Inferior parietal cortex (tissue), 1 donor: Measurements from ENCODE around the gene ZFP36L2.

Experiments
- DNase-seq: peaks from one replicate; pipeline ENCODE4 v3.0.0-alpha.2; 2016; ENCODE audit errors: extremely low spot score

ZFP36L2 gene

DNA sequence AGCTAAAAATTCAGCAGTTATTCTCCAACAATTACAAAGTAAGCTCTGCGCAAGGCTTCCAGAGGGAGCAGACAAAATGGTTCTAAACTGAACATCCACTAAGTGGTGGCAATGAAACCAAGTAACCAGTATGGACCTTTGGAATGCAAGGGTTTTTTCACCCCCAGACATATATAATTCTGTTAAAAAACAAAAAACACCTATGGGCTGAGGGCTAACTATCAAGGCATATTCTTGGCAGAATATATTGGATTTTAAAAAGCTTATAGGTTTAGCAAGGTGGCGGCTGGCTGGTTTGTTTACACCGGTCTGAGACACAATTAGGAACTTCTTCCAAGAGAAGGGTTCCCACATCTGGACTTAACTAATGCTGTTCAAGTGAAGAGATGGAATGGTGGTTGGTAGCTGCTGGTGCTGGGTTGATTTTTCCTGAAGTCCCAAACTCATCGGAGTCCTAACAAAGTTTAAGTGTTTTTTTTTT is 2.8 kb downstream of the ZFP36L2 start:
- no peak for DNase-seq

DNA sequence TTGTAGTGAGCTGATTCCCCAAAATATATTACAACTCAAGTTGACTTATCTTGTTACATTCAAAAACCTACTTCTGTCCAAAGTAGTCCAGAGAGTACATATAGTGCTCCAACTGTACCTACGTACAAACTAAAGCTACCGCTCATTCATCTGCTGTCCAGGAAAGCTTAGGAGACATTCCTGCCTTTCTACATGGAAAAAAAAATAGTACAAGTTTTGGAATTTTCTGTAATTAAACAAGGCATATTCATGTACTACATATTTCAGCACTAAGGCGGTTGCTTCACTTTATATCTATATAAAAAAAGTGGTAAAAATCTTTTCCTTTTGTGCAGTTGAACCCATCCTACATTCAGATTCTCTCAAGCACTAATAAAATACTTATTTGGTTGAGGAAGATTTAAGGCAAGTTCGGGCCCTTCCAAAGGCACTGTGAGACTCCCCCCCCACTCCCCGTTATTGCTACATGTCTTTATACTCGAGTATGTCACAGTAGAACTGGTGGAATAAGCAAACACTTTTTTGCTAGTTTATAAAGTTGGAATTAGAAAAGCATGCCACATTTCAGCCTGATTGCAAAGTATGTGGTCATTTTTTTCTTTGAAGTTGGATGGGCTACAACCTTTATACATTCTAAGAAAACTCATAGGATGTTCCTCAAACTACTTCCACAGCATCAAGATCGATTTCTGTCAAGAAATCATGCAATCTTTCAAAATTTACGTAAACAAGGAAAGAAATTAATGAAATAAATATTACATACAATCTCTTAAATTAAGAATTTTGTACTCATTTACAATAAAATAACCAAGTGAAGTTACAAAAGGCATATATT is 3.7 kb downstream of the ZFP36L2 start:
- no peak for DNase-seq

DNA sequence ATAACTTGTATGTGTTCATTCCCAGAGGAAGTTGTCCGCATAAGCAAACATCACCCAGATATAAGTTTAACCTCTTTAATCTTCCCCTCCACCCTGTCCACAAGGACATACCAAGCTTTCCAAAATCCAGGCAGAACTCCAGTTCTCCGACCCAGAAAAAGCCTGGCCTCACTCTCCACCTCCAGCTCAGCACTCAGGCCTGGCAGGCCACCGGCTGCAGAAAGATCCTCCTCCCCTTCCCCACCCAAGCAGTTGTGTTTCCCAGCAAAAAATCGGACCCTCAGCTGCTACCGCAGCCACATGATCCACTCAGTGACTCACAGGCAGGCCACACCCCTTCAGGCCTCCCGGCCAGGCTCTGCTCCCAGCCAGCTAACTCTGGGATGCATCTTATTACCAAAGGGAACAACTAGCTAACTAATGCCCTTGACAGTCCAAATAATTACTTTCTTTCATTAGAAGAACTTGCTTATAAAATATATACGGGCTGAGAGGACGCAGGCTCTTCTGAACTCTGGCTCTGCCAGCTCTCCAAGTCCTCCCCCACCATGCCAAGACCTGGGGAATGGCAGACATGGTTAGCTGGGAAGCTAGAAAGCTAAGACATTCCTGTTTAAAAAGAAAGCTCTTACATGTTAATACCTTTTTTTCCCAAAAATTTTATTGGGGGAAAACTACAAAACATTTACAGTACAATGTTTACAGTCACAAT is 4.5 kb downstream of the ZFP36L2 start:
- DNase-seq: peak; percentile 83

DNA sequence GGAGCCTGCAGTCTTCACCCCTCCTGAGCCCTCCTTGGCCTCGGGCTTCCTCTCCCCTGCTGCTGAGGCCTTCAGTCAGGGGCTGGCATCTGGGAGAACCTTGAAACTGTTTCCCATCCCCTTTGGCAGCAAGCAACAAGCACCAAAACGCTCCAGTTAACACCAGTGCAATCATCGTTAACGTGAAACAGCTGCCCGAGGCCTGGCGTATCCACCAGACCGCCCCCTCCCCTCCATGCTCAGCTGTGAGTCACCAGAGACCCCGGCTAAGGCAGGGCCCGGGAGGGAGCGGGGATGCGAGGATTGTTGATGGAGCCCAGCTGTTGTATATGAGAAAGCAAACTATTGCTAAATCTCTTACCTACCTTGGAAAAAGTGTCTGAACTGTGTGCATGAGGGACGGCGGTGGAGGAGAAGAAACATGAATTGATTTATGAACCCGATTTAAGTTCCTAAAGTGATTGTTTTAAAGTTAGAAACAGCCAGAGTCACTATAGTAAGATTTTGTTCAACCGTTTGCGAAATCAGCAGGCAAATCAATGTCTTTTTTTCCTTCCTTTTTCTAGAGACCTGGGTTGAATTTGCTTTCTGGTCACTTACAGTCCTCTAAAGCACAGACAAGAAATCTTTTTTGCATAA is 5.2 kb downstream of the ZFP36L2 start:
- no peak for DNase-seq

DNA sequence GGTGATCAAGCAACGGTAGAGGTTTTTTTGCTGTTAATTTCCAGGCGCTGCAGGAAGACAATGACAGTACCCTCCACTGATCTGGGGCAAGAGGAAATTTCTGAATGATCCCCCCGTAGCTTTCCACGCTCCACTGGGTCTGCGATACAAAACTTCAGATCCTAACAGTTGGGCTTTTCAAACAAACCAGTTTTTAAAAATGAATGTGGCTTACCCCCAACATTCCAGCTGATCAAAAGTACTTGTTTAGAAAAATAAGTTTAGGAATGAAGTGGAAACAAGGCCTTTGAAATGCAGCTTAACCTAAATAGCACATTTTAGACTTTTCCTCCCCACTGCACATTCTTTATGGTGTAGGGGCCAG is 5.7 kb downstream of the ZFP36L2 start:
- no peak for DNase-seq

DNA sequence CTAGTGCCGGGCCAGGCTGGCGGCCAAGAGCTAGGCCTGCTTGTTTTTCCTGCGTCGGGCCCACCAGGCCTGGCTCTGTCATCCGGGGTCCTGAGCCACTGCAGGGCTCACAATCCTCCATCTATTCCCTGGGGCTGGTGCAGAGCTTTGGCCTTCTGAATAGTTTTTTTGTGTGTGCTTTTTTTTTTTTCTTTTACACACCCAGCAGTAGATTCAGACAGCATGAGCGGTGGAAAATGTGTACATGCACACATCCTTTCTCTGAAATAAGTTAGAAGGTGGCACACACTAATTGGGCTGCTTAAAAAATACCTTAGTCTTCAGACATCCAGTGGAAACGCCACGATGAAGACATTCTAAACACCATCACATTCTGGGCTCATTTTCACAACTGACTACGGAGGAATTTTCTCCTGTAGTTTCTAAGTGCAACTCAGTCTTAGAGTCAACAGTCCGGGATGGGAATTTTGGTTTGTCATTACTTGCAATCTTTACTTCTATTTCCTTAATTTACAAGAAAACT is 6.1 kb downstream of the ZFP36L2 start:
- DNase-seq: no peak

DNA sequence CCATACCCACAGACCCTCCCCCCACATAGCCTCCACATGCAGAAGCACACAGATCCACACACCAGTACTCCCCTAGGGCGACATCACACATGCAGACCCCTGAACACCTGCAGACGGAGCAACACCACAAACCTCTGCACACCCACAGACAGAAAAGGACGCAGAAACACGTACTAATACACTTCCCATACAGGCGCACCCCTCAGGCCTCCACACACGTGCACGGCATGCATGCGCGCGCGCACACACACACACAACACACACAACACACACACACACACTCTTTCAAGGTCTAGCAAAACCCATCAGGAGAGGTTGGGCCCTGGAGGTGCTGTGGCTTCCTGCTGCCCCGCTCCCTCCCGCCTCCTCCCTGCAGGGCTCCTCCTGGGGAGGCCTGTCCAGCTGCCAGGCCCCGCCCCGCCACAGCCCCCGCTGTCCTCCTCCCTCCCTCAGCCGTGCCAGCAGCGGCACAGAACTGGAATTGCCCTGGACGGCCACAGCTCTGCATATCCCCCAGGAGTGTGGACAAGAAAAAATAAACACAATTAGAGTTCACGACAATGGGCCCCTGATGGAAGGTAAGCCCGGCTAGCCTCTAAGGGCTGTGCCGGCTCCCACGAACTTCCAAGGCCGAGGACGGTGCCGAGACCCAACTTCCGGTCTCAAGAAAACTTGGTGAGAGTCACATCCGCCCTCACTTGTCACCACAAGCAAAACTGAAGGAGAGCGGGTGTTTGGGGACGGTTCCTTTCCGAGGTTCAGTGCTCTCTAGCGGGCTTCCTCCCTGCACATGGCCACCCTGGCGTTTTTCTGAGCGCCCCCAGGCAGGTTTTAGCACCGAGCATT is 6.8 kb downstream of the ZFP36L2 start:
- DNase-seq: peak; percentile 78

DNA sequence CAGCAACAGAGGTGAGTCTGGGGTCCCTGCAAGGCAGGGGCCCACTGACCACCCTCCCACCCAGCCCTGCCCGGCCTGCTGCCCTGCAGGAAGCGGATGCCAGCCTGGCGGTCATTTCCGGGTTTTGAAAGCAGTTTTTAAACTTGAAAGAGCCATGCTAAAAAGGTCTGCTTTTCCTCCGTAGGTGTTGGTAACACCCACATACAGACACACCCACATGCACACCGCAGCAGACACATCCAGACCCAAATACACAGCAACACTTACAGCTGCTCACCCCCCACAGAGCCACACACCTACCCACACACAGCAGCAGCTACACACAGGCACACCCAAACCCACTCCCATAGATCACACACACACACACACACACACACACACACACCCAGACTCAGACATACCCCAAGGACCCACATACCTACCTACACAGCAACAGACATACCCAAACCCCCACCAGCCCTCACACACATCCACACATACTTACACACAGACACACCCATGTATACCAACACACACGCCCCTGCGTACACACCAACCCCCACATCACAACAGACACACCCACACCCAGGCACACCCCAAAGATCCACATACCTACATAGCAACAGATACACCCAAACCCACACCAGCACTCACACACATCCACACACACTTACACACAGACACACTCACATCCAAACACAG is 7.6 kb downstream of the ZFP36L2 start:
- DNase-seq: no peak

DNA sequence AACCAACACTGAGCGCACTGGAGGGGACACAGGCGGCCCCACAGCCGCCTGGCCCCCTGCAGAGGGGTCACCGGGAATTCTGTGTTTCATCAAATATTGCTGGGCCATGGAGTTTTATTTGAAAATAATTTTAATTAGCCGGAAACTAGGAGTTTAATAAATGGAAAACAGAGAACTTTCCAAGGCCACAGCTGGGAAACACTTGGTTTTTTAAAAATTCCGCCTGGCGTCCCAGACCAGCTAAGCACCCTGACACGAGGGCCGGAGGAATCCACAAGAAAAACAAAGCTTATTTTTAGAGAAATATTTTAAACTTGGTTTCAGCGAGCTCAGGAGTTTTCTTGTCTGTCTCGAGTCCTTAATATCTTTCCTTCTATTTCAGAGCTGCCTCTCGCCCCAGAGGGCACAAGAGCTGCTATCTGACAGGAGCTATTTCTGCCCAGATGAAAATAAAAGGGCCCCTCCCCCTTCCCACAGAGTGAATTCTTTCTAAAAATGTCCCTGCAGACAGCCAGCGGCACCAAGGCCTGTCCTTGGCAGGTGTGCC is 8.2 kb downstream of the ZFP36L2 start:
- no peak for DNase-seq

DNA sequence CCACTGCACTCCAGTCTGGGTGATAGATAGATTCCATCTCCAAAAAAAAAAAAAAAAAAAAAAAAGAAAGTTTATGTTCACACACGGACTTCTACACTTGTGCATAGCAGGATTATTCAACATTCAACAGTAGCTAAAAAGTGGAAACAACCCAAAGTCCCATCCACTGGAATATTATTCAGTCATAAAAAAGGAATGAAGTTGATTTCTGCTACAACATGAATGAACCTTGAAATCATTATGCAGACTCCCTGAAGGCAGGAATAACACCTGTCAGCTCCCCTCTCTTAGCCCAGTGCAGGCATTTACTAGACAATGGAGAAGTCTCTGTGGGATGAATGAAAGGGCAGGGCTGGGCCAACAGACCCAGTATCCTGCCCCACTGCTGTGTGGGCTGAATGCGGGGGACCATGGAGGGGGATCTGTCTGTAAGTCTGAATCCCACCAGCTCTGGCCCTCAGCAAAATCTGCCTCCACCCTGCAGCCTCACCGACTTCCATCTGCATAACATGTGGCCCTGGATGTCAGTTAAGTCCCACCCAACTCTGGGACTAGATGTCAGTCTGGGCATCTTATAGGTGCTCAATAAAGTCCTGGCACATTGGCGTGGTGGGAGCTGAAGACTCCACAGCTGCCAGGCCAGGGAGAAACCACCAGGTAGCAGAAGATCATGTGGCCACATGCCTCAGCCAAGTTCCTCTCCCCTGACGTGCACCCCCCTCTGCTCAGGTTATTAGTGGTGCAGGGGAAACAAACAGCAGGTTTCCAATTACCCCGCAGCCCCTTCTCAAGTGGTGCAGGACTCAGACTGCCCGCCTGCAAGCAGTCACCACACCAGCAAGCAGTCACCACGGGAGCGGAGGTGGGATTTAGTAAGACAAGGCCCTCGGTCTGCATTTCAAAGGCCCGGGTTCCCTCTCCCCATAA is 8.9 kb downstream of the ZFP36L2 start:
- DNase-seq: no peak

DNA sequence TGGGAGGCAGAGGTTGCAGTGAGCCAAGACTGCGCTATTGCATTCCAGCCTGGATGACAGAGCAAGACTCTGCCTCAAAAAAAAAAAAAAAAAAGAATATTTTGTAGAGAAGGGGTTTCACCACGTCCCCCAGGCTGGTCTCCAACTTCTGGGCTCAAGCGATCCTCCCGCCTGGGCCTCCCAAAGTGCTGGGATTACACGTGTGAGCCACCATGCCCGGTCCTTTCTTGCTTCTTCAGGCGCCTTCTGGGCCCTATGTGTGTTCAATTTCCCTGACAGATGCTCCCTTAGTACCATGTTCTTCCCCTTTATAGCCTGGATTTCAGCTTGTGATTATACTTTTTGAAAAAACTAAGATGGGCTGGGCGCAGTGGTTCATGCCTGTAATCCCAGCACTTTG is 9.8 kb downstream of the ZFP36L2 start:
- no peak for DNase-seq

DNA sequence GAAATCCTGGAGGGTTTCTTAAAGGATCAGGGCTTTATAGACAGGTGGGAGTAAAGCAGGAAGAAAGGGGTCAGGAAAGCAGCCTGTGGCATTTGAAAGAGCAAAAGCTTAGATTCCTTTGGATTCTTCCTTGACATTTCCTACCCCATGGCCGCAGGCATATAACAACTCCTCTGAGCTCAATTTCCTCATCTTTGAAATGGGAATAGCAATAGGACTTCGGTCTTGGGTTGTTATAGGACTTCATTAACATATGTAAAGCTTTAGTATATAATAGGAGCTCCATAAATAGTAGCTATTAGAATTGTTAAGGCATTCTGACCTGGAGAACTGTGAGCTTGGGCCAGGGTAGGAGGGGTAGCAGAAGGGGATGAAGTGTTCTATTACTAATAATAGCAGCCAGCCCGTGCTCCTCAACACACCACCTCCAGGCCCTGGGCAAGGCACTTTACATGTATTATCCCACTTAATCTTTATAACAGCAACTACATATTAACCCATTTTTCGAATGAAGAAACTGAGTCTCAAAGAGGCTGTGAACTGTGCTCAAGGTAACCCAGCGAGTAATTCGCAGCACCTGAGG is 10.6 kb downstream of the ZFP36L2 start:
- DNase-seq: no peak

DNA sequence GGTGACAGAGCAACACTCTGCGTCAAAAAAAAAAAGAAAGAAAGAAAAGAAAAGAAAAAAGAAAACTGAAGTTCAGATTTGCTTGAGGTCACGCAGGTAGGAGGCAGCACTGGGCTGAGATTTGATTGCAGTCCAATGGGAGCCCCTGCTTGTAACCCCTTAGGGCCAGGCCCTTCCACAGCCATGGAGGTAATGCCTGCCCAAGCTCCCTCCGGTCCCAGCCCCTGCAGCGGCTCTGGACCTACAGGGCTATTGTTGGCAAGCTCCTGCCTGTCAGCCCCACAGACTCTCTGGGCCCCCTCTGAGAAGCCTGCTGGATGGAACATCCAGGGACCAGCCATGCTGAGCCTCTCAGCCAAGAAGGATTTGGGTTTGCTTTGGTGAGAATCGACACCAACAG is 12.2 kb downstream of the ZFP36L2 start:
- no peak for DNase-seq

DNA sequence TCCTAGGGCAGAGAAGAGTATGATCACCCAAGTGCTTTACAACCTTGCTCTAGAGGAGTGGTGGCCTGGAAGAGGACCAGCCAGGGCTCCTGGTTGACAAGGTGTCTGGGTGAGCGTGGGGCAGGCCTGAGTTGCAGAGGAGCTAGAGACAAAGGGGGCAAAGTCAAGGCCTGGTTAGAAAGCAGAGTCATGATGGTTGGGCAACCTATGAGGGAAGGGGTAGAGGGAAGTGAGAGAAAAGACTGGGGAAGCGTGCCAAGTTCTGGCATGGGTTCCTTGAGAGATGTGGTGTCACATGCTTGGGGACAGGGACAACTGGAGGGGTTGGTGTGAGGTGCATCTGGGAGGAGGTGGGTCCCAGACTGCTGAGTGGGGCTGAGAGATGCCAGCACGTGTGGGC is 13.5 kb downstream of the ZFP36L2 start:
- DNase-seq: no peak

DNA sequence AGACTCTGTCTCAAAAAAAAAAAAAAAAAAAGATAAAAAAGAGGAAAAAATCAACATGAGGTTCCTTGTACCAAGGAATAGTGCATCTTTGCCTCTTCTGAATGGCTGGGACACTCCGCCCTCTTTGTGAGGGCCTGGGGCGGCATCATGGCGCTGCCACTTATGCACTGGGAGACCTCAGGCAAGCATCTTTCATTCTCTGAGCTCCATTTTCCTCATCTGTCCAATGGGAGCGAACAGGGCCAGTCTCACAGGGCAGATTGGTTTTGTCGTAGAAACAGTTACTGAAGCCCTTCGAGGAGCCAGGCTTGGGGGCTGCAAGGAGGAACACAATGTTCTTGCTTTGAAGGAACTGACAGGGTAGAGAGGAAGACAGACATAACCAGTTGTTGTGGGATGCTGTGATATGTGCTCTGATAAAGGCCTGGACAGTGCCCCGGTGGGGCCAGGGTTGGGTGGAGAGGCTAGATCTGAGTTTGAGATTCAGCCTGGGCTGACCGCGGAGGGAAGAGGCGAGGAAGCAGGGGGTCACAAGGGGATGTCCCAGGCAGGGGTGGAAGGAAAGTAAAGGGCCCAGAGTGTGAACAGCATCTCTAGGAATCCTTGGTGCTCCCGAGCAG is 14.1 kb downstream of the ZFP36L2 start:
- DNase-seq: no peak

DNA sequence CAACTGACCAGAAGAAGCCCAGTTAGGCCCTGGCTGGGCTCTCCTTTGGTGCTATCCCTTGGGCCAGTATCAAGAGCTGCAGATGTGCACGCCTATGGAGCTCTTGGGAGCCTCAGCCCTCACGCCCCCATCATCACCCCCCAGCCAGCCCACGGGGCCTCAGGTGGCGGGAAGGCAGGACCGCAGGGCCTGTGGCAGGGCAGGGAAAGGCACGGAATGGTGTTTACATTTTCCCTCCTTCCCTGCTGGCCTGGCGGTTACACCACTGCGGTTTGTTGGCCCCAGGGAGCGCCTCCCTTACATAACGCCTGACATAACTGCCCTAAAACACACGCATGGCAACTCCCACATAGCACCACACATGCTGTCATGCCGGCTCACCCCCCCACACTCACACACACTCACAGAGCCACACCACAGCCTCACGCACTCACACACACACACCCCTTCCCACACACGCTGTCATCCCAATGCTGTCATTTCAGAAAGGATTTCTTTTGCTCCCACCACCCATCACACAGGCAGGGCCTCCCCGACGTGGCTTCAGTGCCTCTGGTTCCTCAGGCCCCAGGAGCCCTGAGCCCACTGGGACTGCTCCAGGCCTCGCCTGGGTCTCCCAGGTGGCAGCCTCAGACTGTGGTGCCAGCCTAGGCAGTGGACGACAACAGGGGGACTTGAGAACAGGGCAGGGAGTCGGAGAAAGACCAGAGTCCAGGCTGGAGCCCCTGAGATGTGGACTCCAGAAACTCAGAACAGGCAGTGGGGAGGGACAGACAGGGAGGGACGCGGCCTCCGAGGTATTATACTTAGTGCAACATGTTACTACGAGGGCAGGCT is 15.7 kb downstream of the ZFP36L2 start:
- no peak for DNase-seq

DNA sequence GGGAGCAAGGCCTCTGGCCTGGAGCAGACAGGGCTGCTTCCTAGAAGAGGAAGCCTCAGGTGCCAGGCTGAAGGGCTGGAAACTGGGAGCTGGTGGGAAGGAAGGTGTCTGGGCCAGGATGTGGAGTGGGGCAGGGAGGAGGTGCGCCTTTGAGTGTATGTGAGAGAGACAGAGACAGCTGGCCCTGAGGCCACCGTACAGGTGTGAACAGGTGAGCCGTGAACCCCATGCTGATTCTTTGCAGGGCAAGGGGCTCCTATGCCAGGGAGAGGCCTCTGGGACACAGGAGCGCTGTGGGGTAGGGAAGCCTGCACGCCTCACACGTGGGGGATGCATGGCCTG is 16.3 kb downstream of the ZFP36L2 start:
- DNase-seq: no peak

DNA sequence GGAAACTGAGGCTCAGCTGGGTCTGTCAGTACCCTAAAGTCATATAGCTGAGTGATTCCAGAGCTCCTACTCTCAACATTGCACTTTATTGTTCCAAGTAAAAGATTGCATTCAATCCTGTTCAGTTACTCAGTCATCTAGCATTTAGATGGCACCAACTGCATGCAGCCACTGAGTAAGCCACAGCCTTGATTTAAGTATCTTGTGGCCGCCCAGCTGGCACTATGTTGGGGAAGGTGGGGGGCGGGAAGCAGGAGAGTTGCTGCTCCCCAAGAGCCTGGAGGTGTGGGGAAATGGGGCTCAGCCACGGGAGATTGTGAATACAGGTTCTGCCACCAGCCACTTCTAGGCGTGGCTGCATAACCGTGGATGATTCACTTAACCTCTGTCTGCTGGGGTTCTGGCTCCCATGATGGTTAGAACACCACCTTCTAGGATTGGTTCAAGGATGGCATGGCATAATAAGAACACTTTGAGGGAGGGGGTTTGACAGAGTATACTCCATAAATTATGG is 17.1 kb downstream of the ZFP36L2 start:
- DNase-seq: no peak
